Keratinocyte (primary cell): ENCODE measurements around the gene TMEM242. TPM values are rescaled to one million over a fixed set of nuclear protein-coding genes. Genes with fewer than 3 reads are reported as not detected.

Experiments
- DNase-seq: peaks from one replicate; pipeline ENCODE4 v3.0.0-alpha.2; 2011; ENCODE audit warnings: low read depth, missing footprints, low spot score
- FAIRE-seq: peaks from 2 replicates; lab custom pipeline; 2011; peaks lifted over from hg19 to GRCh38; lab: Jason Lieb, UNC
- H2AFZ ChIP-seq: 2 replicates; pipeline ENCODE4 v1.6.0; 2012; ENCODE audit warnings: low read length, control low read depth, inconsistent platforms; ENCODE audit not compliant: control insufficient read depth
- H3K27ac ChIP-seq: 2 replicates; pipeline ENCODE4 v1.5.1; 2011; ENCODE audit warnings: low read length; ENCODE audit not compliant: control insufficient read depth, insufficient read depth
- H3K27me3 ChIP-seq: 3 replicates; pipeline ENCODE4 v1.6.0; 2011; ENCODE audit warnings: low read length; ENCODE audit not compliant: control insufficient read depth, insufficient read depth; ENCODE audit errors: extremely low read depth
- H3K36me3 ChIP-seq, 2 experiments: 2 replicates in 1 of 2; 3 replicates in 1 of 2; pipeline ENCODE4 v1.5.1; 2011; ENCODE audit warnings: low read length in 2 of 2, mild to moderate bottlenecking in 1 of 2; ENCODE audit not compliant: control insufficient read depth in 2 of 2, insufficient read depth in 2 of 2; ENCODE audit errors: extremely low read depth in 1 of 2
- H3K4me1 ChIP-seq: 3 replicates; pipeline ENCODE4 v1.5.1; 2011; ENCODE audit warnings: low read length; ENCODE audit not compliant: control insufficient read depth, insufficient read depth; ENCODE audit errors: extremely low read depth
- H3K4me2 ChIP-seq: 3 replicates; pipeline ENCODE4 v1.6.0; 2011; ENCODE audit warnings: low read depth, low read length; ENCODE audit not compliant: control insufficient read depth, insufficient read depth; ENCODE audit errors: extremely low read depth
- H3K4me3 ChIP-seq, 3 experiments: fragments of 200-600 bp in 1 of 3; sonication (generic) in 1 of 3; 2 replicates in 2 of 3; 3 replicates in 1 of 3; pipeline ENCODE4 v1.5.1; 2011 to 2016; ENCODE audit warnings: low read length in 3 of 3, mild to moderate bottlenecking in 3 of 3, control low read depth in 2 of 3, inconsistent platforms in 1 of 3, low read depth in 1 of 3, mixed read lengths in 1 of 3, mixed run types in 1 of 3, moderate library complexity in 1 of 3; ENCODE audit not compliant: control insufficient read depth in 2 of 3, insufficient read depth in 2 of 3; ENCODE audit errors: extremely low read depth in 1 of 3
- H3K79me2 ChIP-seq: 2 replicates; pipeline ENCODE4 v1.6.0; 2012; ENCODE audit warnings: low read length; ENCODE audit not compliant: control insufficient read depth, insufficient read depth
- H3K9ac ChIP-seq: 3 replicates; pipeline ENCODE4 v1.6.0; 2011; ENCODE audit warnings: low read length; ENCODE audit not compliant: control insufficient read depth, insufficient read depth; ENCODE audit errors: extremely low read depth
- H3K9me1 ChIP-seq: 3 replicates; pipeline ENCODE4 v1.6.0; 2011; ENCODE audit warnings: low read length; ENCODE audit not compliant: control insufficient read depth, insufficient read depth; ENCODE audit errors: extremely low read depth
- H3K9me3 ChIP-seq: 2 replicates; pipeline ENCODE4 v1.5.1; 2012; ENCODE audit warnings: low read depth, low read length; ENCODE audit not compliant: control insufficient read depth
- H4K20me1 ChIP-seq: 3 replicates; pipeline ENCODE4 v1.6.0; 2011; ENCODE audit warnings: low read length; ENCODE audit not compliant: control insufficient read depth, insufficient read depth; ENCODE audit errors: extremely low read depth
- EZH2 ChIP-seq: IDR thresholded peaks from one replicate; pipeline ENCODE4 v1.6.1; 2012; ENCODE audit warnings: inconsistent platforms, mild to moderate bottlenecking, low read length, moderate library complexity
- dilution Hi-C: fragments of 300-500 bp; cut with MboI; formaldehyde crosslinking; loops from one replicate; pipeline ENCODE4 v1.7.0; 2020; ENCODE audit warnings: low sequenced_read_pairs; ENCODE audit not compliant: extremely low pct_ligation_motif_present
- polyA plus RNA-seq, 5 experiments: library from polyadenylated mRNA; depleted of rRNA in 3 of 5; stranded (reverse) in 3 of 5; stranded (forward) in 1 of 5; unstranded in 1 of 5; fragments of >200 nt; gene quantifications; 1 replicate in 1 of 5; 2 replicates in 3 of 5; 3 replicates in 1 of 5; pipeline versions ENCODE4 v1.2.1 to v1.2.3, GENCODE V29; 2011 to 2012; ENCODE audit warnings: missing spikeins in 2 of 5, low read depth in 1 of 5, low replicate concordance in 1 of 5
- TF ChIP-seq, protein P1 (sequence below), 3 experiments: IDR thresholded peaks in 1 of 3; conservative IDR thresholded peaks in 1 of 3; optimal IDR thresholded peaks in 1 of 3; 2 replicates in 2 of 3; 3 replicates in 1 of 3; pipeline versions ENCODE3 to v1.5.1; 2011; ENCODE audit warnings: low read length in 3 of 3, mild to moderate bottlenecking in 3 of 3, moderate library complexity in 2 of 3, control low read depth in 1 of 3, inconsistent platforms in 1 of 3; ENCODE audit not compliant: insufficient read depth in 2 of 3; ENCODE audit errors: extremely low read depth in 1 of 3

TMEM242 gene
- polyA plus RNA-seq, 1 donor (not counting 4 experiments of a cell fraction or from before 2014, with no cell fraction given): 11.0 TPM

- TF ChIP-seq EZH2: no peak
- Histone ChIP-seq H3K9me1 (no peaks in the 10 kb centered on the region), H3K4me3 (peak overlapping the region in 2 of 3 experiments; percentile 15 to 52), H4K20me1 (no peaks in the 10 kb centered on the region), H3K79me2 (no peaks in the 10 kb centered on the region), H3K27me3 (peaks cover 42% of the 10 kb centered on the region), H3K4me2 (peak overlapping the region; percentile 85), H3K4me1 (peaks cover 18% of the 10 kb centered on the region), H3K9ac (no peak overlapping the region), H3K36me3 (no peaks in the 10 kb centered on the region), H2AFZ (peak overlapping the region; percentile 78), H3K27ac (no peak overlapping the region), H3K9me3 (no peaks in the 10 kb centered on the region)
- FAIRE-seq: no peak
- no peak for DNase-seq
- dilution Hi-C loops: no loop called here
Measured at GRCh38 chr6:157240059-157240959, 83.0 kb downstream of the TMEM242 start.

GRCh38 chr6:157239671-157240058, 83.7 kb downstream of the TMEM242 start:
- peaks cover 47% of the 10 kb centered on the region for H3K27me3 ChIP-seq
- dilution Hi-C loops: no loop called here
- DNase-seq (no peak), FAIRE-seq (no peak)
- no peaks in the 10 kb centered on the region for H3K9me3 ChIP-seq
- H2AFZ ChIP-seq: no peak overlapping the region
- H3K4me2 ChIP-seq: no peak overlapping the region
- peaks cover 18% of the 10 kb centered on the region for H3K4me1 ChIP-seq
- H3K9me1 ChIP-seq: no peaks in the 10 kb centered on the region
- H3K9ac ChIP-seq: no peak overlapping the region
- no peak overlapping the region for H3K27ac ChIP-seq
- no peaks in the 10 kb centered on the region for H3K36me3 ChIP-seq
- no peaks in the 10 kb centered on the region for H4K20me1 ChIP-seq
- H3K79me2 ChIP-seq: no peaks in the 10 kb centered on the region
- no peak for TF ChIP-seq EZH2
- TF ChIP-seq, protein P1, sequence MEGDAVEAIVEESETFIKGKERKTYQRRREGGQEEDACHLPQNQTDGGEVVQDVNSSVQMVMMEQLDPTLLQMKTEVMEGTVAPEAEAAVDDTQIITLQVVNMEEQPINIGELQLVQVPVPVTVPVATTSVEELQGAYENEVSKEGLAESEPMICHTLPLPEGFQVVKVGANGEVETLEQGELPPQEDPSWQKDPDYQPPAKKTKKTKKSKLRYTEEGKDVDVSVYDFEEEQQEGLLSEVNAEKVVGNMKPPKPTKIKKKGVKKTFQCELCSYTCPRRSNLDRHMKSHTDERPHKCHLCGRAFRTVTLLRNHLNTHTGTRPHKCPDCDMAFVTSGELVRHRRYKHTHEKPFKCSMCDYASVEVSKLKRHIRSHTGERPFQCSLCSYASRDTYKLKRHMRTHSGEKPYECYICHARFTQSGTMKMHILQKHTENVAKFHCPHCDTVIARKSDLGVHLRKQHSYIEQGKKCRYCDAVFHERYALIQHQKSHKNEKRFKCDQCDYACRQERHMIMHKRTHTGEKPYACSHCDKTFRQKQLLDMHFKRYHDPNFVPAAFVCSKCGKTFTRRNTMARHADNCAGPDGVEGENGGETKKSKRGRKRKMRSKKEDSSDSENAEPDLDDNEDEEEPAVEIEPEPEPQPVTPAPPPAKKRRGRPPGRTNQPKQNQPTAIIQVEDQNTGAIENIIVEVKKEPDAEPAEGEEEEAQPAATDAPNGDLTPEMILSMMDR (optimal IDR thresholded peaks at IDR 0.05 in 1 of 3, IDR thresholded peaks at IDR 0.05 in 1 of 3, conservative IDR thresholded peaks at IDR 0.05 in 1 of 3; ENCODE audit: extremely low read depth in 1 of 3, insufficient read depth in 2 of 3, low read length in 3 of 3): no peak
- H3K4me3 ChIP-seq: no peak overlapping the region

Other genes with a start within 250 kb of the TMEM242 start
- 4.9 to 6.7 TPM (median 6.4 TPM) in 3 replicates for gene ZDHHC14, start 57.7 kb upstream of the TMEM242 start, polyA plus RNA-seq